Measurements from ENCODE around the gene PRSS8.
A peak's percentile ranks its signal among the peaks of the same experiment; 100 is the strongest.
"Not testable (repeated sequence)": the region's sequence is repeated elsewhere in the genome, so short reads cannot be mapped to it uniquely, and the experiment has no call there.

The PRSS8 gene

DNA sequence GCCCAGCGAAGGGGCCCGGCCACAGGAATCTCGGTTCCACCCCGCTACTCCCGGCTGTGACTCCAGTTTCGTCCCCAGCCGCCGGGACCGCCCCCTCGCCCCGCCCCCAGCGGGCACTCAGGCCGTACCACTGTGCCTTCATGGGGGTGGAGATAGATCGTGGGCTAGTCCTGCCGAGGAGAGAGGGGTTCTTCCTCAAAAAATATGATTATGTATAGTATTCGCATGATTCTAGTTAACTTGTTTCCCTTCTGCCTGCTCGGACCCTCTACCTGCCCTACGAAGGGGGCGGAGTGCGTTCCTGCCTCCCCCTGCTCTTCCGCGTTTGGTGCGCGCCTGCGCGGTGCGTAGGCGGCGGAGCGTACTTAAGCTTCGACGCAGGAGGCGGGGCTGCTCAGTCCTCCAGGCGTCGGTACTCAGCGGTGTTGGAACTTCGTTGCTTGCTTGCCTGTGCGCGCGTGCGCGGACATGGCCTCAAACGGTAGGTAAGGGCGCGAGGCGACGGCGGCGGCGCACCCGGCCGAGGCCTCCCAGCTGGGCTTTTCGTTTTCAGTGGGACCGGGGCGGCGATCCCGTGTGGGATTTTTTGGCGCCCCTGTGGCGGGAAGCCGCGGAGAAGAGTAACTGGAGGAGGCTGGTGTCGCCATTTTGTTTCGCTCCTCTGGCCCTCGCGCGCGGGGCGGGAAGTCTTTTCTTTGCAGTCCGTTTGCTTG is 44.4 kb upstream of the PRSS8 start, which contains the start of gene FUS:
Gene FUS, plus strand, starts transcription at position 393 of the 713 bp plus-strand sequence. Its CDS starts 76 bp downstream, at position 469.
- DNase-seq (ENCODE audit: low read depth) = peak; percentile 74
- in situ Hi-C loops (cut with HindIII; ENCODE audit: low sequenced_read_pairs) = no loop called here
- H3K4me3 ChIP-seq (ENCODE audit: low read depth, low read length) = peak within 1 kb of the TSS; percentile 94
- TF ChIP-seq, protein P1, sequence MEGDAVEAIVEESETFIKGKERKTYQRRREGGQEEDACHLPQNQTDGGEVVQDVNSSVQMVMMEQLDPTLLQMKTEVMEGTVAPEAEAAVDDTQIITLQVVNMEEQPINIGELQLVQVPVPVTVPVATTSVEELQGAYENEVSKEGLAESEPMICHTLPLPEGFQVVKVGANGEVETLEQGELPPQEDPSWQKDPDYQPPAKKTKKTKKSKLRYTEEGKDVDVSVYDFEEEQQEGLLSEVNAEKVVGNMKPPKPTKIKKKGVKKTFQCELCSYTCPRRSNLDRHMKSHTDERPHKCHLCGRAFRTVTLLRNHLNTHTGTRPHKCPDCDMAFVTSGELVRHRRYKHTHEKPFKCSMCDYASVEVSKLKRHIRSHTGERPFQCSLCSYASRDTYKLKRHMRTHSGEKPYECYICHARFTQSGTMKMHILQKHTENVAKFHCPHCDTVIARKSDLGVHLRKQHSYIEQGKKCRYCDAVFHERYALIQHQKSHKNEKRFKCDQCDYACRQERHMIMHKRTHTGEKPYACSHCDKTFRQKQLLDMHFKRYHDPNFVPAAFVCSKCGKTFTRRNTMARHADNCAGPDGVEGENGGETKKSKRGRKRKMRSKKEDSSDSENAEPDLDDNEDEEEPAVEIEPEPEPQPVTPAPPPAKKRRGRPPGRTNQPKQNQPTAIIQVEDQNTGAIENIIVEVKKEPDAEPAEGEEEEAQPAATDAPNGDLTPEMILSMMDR (IDR thresholded peaks at IDR 0.05; ENCODE audit: low read depth, low read length, missing control alignments) = no peak

DNA sequence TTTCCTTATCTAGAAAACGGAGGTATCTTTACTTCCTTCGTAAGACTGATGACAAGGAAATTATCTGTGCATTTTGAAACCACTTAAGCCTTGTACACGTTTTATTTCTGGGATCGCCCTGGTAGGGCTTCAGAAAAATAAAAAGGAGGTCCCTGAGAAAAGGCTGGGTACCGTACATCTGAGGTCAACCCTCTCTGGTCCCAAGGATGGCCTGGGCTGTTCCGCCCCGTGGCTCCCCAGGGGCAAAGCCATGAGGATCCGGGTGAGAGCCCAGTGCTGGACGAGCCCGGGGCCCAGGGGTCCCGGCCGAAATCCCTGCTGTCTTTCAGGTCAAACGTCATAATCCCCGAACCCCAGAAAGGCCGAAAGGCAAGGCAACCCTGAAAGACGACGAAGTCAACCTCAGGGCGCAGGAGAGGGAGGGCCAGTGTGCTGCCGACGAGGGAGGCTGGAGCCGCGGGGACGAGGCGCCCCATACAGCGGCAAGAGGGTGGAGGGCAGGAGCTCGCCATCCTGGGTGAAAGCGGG is 43.8 kb upstream of the PRSS8 start:
- TF ChIP-seq, protein P1 (IDR thresholded peaks at IDR 0.05; ENCODE audit: low read depth, low read length, missing control alignments) = no peak
- peak overlapping the region; percentile 94 for H3K4me3 ChIP-seq (ENCODE audit: low read depth, low read length)
- in situ Hi-C loops (cut with HindIII; ENCODE audit: low sequenced_read_pairs) = no loop called here
- DNase-seq (ENCODE audit: low read depth) = no peak

DNA sequence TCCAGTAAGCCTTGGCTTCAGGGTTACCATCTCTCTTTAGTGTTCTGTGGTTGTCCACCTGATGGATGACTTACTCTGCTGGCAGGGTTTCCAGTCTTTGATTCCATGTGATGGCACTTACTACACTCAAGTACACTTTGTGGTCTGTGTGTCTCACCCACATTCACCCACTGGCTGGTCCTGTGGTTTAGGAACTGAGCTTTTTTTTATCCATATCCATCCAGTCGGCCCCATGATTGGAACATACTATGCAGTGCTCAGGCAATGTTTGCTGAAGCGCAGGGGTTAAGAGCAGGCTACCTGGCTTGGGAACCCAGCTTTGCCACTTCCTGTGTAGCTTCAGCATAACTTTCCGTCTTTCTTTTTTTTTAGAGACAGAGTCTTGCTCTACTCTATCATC is 41.6 kb upstream of the PRSS8 start:
- peak; percentile 59 for DNase-seq (ENCODE audit: low read depth)
- no peak overlapping the region for H3K4me3 ChIP-seq (ENCODE audit: low read depth, low read length)
- TF ChIP-seq, protein P1 (IDR thresholded peaks at IDR 0.05; ENCODE audit: low read depth, low read length, missing control alignments) = no peak
- in situ Hi-C loops (cut with HindIII; ENCODE audit: low sequenced_read_pairs) = no loop called here

GRCh38 chr16:31170048-31170447 is 34.5 kb upstream of the PRSS8 start:
- in situ Hi-C loops (cut with HindIII; ENCODE audit: low sequenced_read_pairs); DNase-seq (ENCODE audit: low read depth); H3K4me3 ChIP-seq (ENCODE audit: low read depth, low read length): not testable (repeated sequence)

DNA sequence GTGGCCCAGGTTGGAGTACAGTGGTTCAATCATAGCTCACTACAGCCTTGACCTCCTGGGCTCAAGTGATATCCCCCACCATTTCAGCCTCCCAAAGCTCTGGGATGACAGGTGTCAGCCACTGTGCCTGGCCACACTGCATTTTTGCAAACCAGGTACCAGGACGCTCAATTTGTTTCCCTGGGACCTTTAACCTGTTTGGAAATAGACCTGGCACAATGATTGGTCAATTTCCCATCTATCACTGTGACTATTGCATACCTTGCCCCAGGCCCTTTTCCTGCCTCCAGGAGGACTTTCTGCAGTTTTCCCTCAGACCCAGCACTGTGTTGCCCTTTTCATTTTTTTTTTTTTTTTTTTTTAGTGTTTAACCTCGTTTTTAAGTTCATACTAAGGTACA is 33.3 kb upstream of the PRSS8 start:
- DNase-seq (ENCODE audit: low read depth) = no peak
- TF ChIP-seq, protein P1 (IDR thresholded peaks at IDR 0.05; ENCODE audit: low read depth, low read length, missing control alignments) = no peak
- in situ Hi-C loops (cut with HindIII; ENCODE audit: low sequenced_read_pairs) = no loop called here
- no peak overlapping the region for H3K4me3 ChIP-seq (ENCODE audit: low read depth, low read length)

DNA sequence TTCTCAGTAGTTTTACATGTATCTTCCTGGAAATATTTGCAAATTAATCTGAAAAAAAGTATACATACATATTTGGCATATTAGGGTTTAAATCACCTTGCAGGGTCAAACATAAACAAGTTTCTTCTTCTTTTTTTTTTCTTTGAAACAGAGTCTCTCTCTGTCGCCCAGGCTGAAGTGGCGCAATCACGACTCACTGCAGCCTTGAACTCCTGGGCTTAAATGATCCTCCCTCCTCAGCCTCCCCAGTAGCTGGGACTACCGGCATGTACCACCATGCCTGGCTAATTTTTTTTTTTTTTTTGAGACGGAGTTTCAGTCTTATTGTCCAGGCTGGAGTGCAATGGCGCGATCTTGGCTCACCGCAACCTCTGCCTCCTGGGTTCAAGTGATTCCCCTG is 31.8 kb upstream of the PRSS8 start:
- DNase-seq (ENCODE audit: low read depth) = no peak
- in situ Hi-C loops (cut with HindIII; ENCODE audit: low sequenced_read_pairs) = no loop called here
- no peak overlapping the region for H3K4me3 ChIP-seq (ENCODE audit: low read depth, low read length)
- TF ChIP-seq, protein P1 (IDR thresholded peaks at IDR 0.05; ENCODE audit: low read depth, low read length, missing control alignments) = no peak

DNA sequence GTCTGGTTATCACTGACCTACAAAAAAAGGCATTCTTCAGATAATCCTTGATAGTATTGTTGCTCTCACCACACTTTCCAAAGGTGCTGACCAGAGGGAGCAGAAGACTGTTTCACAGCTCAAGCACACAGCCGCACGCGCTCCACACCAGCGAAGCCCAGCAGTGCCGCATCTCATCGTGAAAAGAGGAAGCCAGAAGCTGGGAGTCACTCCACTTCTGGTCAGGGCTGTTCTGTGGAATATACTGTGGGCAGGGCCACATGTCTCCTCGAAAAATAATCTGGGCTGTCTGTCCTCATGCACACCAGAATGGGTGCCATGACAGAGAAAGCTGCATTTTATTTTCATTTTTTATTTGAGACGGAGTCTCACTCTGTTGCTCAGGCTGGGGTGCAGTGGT is 21.6 kb upstream of the PRSS8 start:
- no peak overlapping the region for H3K4me3 ChIP-seq (ENCODE audit: low read depth, low read length)
- DNase-seq (ENCODE audit: low read depth) = no peak
- TF ChIP-seq, protein P1 (IDR thresholded peaks at IDR 0.05; ENCODE audit: low read depth, low read length, missing control alignments) = no peak
- in situ Hi-C loops (cut with HindIII; ENCODE audit: low sequenced_read_pairs) = no loop called here

GRCh38 chr16:31150976-31151375 is 15.4 kb upstream of the PRSS8 start:
- DNase-seq (ENCODE audit: low read depth); in situ Hi-C loops (cut with HindIII; ENCODE audit: low sequenced_read_pairs); H3K4me3 ChIP-seq (ENCODE audit: low read depth, low read length): not testable (repeated sequence)

All from astrocyte of the cerebellum (primary cell).